ENCODE measurements around the gene LAPTM4A.

The LAPTM4A gene

GRCh38 chr2:20005067-20005627 is 46.3 kb downstream of the LAPTM4A start:
- no peak overlapping the region for H3K14ac ChIP-seq (ENCODE audit: low read length)
- H3K9ac ChIP-seq (ENCODE audit: low read length) = no peak overlapping the region
- DNase-seq = no peak
- no peak overlapping the region for H2BK120ac ChIP-seq (ENCODE audit: insufficient read depth, low read length, poor library complexity)
- no peak overlapping the region for H2BK12ac ChIP-seq (ENCODE audit: low read length)
- H3K79me1 ChIP-seq (ENCODE audit: low read length) = peaks cover 8% of the 10 kb centered on the region
- no peak overlapping the region for H3K4me3 ChIP-seq (ENCODE audit: low read depth, low read length)
- H4K8ac ChIP-seq (ENCODE audit: low read depth, low read length) = no peak overlapping the region
- H3K79me2 ChIP-seq (ENCODE audit: control insufficient read depth, insufficient read depth, low read length, poor library complexity) = no peaks in the 10 kb centered on the region
- peak overlapping the region; percentile 55 for H3K27ac ChIP-seq (ENCODE audit: low read depth, low read length)
- H3K4ac ChIP-seq (ENCODE audit: low read depth, low read length) = no peak overlapping the region
- H3K23ac ChIP-seq (ENCODE audit: low read length) = no peak overlapping the region
- no peak overlapping the region for H2AFZ ChIP-seq (ENCODE audit: insufficient read depth, low read length, poor library complexity)
- H3K18ac ChIP-seq (ENCODE audit: low read length) = no peak overlapping the region
- H3K27me3 ChIP-seq (ENCODE audit: insufficient read depth, low read length) = no peaks in the 10 kb centered on the region
- no peak overlapping the region for H4K91ac ChIP-seq (ENCODE audit: low read depth, low read length)
- peaks cover 14 to 19% of the 10 kb centered on the region in 2 experiments for H3K36me3 ChIP-seq (ENCODE audit: control insufficient read depth in 1 of 2, insufficient read depth in 2 of 2, low read length in 2 of 2)
- no peak overlapping the region for H4K12ac ChIP-seq (ENCODE audit: low read depth, low read length)
- no peak overlapping the region for H2AK5ac ChIP-seq (ENCODE audit: low read length)
- no peak overlapping the region for H2BK5ac ChIP-seq (ENCODE audit: low read depth, low read length, poor library complexity)
- H3K4me2 ChIP-seq (ENCODE audit: low read length) = peak overlapping the region; percentile 1
- H3K4me1 ChIP-seq (ENCODE audit: control insufficient read depth in 1 of 2, insufficient read depth in 2 of 2, low read length in 2 of 2) = peaks cover 8 to 17% of the 10 kb centered on the region in 2 experiments
- H3K9me3 ChIP-seq (ENCODE audit: insufficient read depth, low read depth, low read length) = no peaks in the 10 kb centered on the region
- no CpG with 5 or more reads among the region's 10 CpGs for WGBS (ENCODE audit: extremely low coverage, insufficient coverage, insufficient read length)

- no peak overlapping the region for H4K91ac ChIP-seq (ENCODE audit: low read depth, low read length)
- no peaks in the 10 kb centered on the region for H3K9me3 ChIP-seq (ENCODE audit: insufficient read depth, low read depth, low read length)
- no peak overlapping the region for H2BK12ac ChIP-seq (ENCODE audit: low read length)
- no peaks in the 10 kb centered on the region for H3K27me3 ChIP-seq (ENCODE audit: insufficient read depth, low read length)
- H2BK120ac ChIP-seq (ENCODE audit: insufficient read depth, low read length, poor library complexity) = no peak overlapping the region
- no peak overlapping the region for H3K4ac ChIP-seq (ENCODE audit: low read depth, low read length)
- no peak overlapping the region for H3K9ac ChIP-seq (ENCODE audit: low read length)
- no peak overlapping the region for H4K12ac ChIP-seq (ENCODE audit: low read depth, low read length)
- H2AFZ ChIP-seq (ENCODE audit: insufficient read depth, low read length, poor library complexity) = no peak overlapping the region
- no peak overlapping the region for H2AK5ac ChIP-seq (ENCODE audit: low read length)
- H3K79me1 ChIP-seq (ENCODE audit: low read length) = peaks cover 8% of the 10 kb centered on the region
- no peak overlapping the region for H4K8ac ChIP-seq (ENCODE audit: low read depth, low read length)
- H3K23ac ChIP-seq (ENCODE audit: low read length) = no peak overlapping the region
- peaks cover 14 to 28% of the 10 kb centered on the region in 2 experiments for H3K36me3 ChIP-seq (ENCODE audit: control insufficient read depth in 1 of 2, insufficient read depth in 2 of 2, low read length in 2 of 2)
- no peak overlapping the region for H3K14ac ChIP-seq (ENCODE audit: low read length)
- H3K4me2 ChIP-seq (ENCODE audit: low read length) = no peak overlapping the region
- no peak overlapping the region for H3K4me3 ChIP-seq (ENCODE audit: low read depth, low read length)
- H3K79me2 ChIP-seq (ENCODE audit: control insufficient read depth, insufficient read depth, low read length, poor library complexity) = no peaks in the 10 kb centered on the region
- no peak overlapping the region for H3K18ac ChIP-seq (ENCODE audit: low read length)
- no peak overlapping the region for H2BK5ac ChIP-seq (ENCODE audit: low read depth, low read length, poor library complexity)
- peaks cover 8 to 11% of the 10 kb centered on the region in 2 experiments for H3K4me1 ChIP-seq (ENCODE audit: control insufficient read depth in 1 of 2, insufficient read depth in 2 of 2, low read length in 2 of 2)
- DNase-seq = no peak
- H3K27ac ChIP-seq (ENCODE audit: low read depth, low read length) = no peak overlapping the region
- WGBS (ENCODE audit: extremely low coverage, insufficient coverage, insufficient read length) = no CpG with 5 or more reads among the region's 2 CpGs
Observed at GRCh38 chr2:20001361-20001863, 50.0 kb downstream of the LAPTM4A start.

GRCh38 chr2:19993731-19994130 is 57.7 kb downstream of the LAPTM4A start:
- peaks cover 5% of the 10 kb centered on the region in 2 experiments for H3K36me3 ChIP-seq (ENCODE audit: control insufficient read depth in 1 of 2, insufficient read depth in 2 of 2, low read length in 2 of 2)
- no peaks in the 10 kb centered on the region for H3K27me3 ChIP-seq (ENCODE audit: insufficient read depth, low read length)
- no peak overlapping the region for H3K4me3 ChIP-seq (ENCODE audit: low read depth, low read length)
- no peak overlapping the region for H4K12ac ChIP-seq (ENCODE audit: low read depth, low read length)
- no peak overlapping the region for H2BK5ac ChIP-seq (ENCODE audit: low read depth, low read length, poor library complexity)
- no peak overlapping the region for H3K23ac ChIP-seq (ENCODE audit: low read length)
- no peak overlapping the region for H2AK5ac ChIP-seq (ENCODE audit: low read length)
- no peak overlapping the region for H3K4ac ChIP-seq (ENCODE audit: low read depth, low read length)
- DNase-seq = no peak
- H3K4me1 ChIP-seq (ENCODE audit: control insufficient read depth in 1 of 2, insufficient read depth in 2 of 2, low read length in 2 of 2) = peaks cover 0 to 4% of the 10 kb centered on the region in 2 experiments
- no peak overlapping the region for H4K91ac ChIP-seq (ENCODE audit: low read depth, low read length)
- H3K79me2 ChIP-seq (ENCODE audit: control insufficient read depth, insufficient read depth, low read length, poor library complexity) = peaks cover 2% of the 10 kb centered on the region
- H2BK12ac ChIP-seq (ENCODE audit: low read length) = no peak overlapping the region
- no peak overlapping the region for H3K14ac ChIP-seq (ENCODE audit: low read length)
- H3K27ac ChIP-seq (ENCODE audit: low read depth, low read length) = no peak overlapping the region
- no peak overlapping the region for H2AFZ ChIP-seq (ENCODE audit: insufficient read depth, low read length, poor library complexity)
- H3K79me1 ChIP-seq (ENCODE audit: low read length) = peaks cover 2% of the 10 kb centered on the region
- H3K9me3 ChIP-seq (ENCODE audit: insufficient read depth, low read depth, low read length) = no peaks in the 10 kb centered on the region
- H3K18ac ChIP-seq (ENCODE audit: low read length) = no peak overlapping the region
- no peak overlapping the region for H2BK120ac ChIP-seq (ENCODE audit: insufficient read depth, low read length, poor library complexity)
- H3K9ac ChIP-seq (ENCODE audit: low read length) = no peak overlapping the region
- no peak overlapping the region for H4K8ac ChIP-seq (ENCODE audit: low read depth, low read length)
- no peak overlapping the region for H3K4me2 ChIP-seq (ENCODE audit: low read length)

GRCh38 chr2:19991895-19992294 is 59.5 kb downstream of the LAPTM4A start:
- no peak overlapping the region for H3K4me2 ChIP-seq (ENCODE audit: low read length)
- WGBS (ENCODE audit: extremely low coverage, insufficient coverage, insufficient read length) = no CpG with 5 or more reads among the region's 1 CpG
- H3K4ac ChIP-seq (ENCODE audit: low read depth, low read length) = no peak overlapping the region
- peaks cover 2 to 5% of the 10 kb centered on the region in 2 experiments for H3K36me3 ChIP-seq (ENCODE audit: control insufficient read depth in 1 of 2, insufficient read depth in 2 of 2, low read length in 2 of 2)
- no peak overlapping the region for H4K91ac ChIP-seq (ENCODE audit: low read depth, low read length)
- no peak overlapping the region for H4K8ac ChIP-seq (ENCODE audit: low read depth, low read length)
- no peak overlapping the region for H3K27ac ChIP-seq (ENCODE audit: low read depth, low read length)
- no peak overlapping the region for H3K18ac ChIP-seq (ENCODE audit: low read length)
- H2AK5ac ChIP-seq (ENCODE audit: low read length) = no peak overlapping the region
- no peak overlapping the region for H2BK120ac ChIP-seq (ENCODE audit: insufficient read depth, low read length, poor library complexity)
- H3K79me2 ChIP-seq (ENCODE audit: control insufficient read depth, insufficient read depth, low read length, poor library complexity) = peaks cover 2% of the 10 kb centered on the region
- H2BK5ac ChIP-seq (ENCODE audit: low read depth, low read length, poor library complexity) = no peak overlapping the region
- H2BK12ac ChIP-seq (ENCODE audit: low read length) = no peak overlapping the region
- H3K4me1 ChIP-seq (ENCODE audit: control insufficient read depth in 1 of 2, insufficient read depth in 2 of 2, low read length in 2 of 2) = peaks cover 0 to 4% of the 10 kb centered on the region in 2 experiments
- peaks cover 2% of the 10 kb centered on the region for H3K79me1 ChIP-seq (ENCODE audit: low read length)
- H3K23ac ChIP-seq (ENCODE audit: low read length) = no peak overlapping the region
- H2AFZ ChIP-seq (ENCODE audit: insufficient read depth, low read length, poor library complexity) = no peak overlapping the region
- H4K12ac ChIP-seq (ENCODE audit: low read depth, low read length) = no peak overlapping the region
- H3K27me3 ChIP-seq (ENCODE audit: insufficient read depth, low read length) = no peaks in the 10 kb centered on the region
- no peak overlapping the region for H3K14ac ChIP-seq (ENCODE audit: low read length)
- H3K9ac ChIP-seq (ENCODE audit: low read length) = no peak overlapping the region
- H3K9me3 ChIP-seq (ENCODE audit: insufficient read depth, low read depth, low read length) = no peaks in the 10 kb centered on the region
- no peak for DNase-seq
- H3K4me3 ChIP-seq (ENCODE audit: low read depth, low read length) = no peak overlapping the region

Data from trophoblast cell (in vitro differentiated cells and primary cell).